ENCODE results near the gene ISL2. TPM values are rescaled to one million over a fixed set of nuclear protein-coding genes. Genes with fewer than 3 reads are reported as not detected.

ISL2 gene
- total and polyA plus RNA-seq, 5 experiments from 2014 or later, result not detected

GRCh38 chr15:76391309-76391708, 54.7 kb downstream of the ISL2 start:
- DNase-seq (no peak), ATAC-seq (no peak)
- H3K4me3 Mint-ChIP-seq, result no peak overlapping the region
- no peaks in the 10 kb centered on the region for H3K27me3 Mint-ChIP-seq
- no peaks in the 10 kb centered on the region for H3K9me3 Mint-ChIP-seq
- peaks cover 0 to 7% (median 0%) of the 10 kb centered on the region in 4 donors for H3K4me1 Mint-ChIP-seq
- POLR2A ChIA-PET, result no interaction called here
- peaks cover 15 to 41% (median 26%) of the 10 kb centered on the region in 3 donors for H3K36me3 Mint-ChIP-seq
- H3K27ac Mint-ChIP-seq, result peak overlapping the region in 1 of 10 donors; percentile 62

- Mint-ChIP-seq H3K9me3 (no peaks in the 10 kb centered on the region), H3K36me3 (peaks cover 10 to 36% (median 31%) of the 10 kb centered on the region in 3 donors), H3K4me3 (no peak overlapping the region), H3K27me3 (no peaks in the 10 kb centered on the region), H3K27ac (no peak overlapping the region), H3K4me1 (peaks cover 0 to 3% (median 0%) of the 10 kb centered on the region in 4 donors)
- POLR2A ChIA-PET, result no interaction called here
- DNase-seq, result no peak
- ATAC-seq, result no peak
Observed at GRCh38 chr15:76391847-76392246, 55.3 kb downstream of the ISL2 start.

Other genes with a start within 250 kb of the ISL2 start
- 10 to 100 TPM; 46.2 to 52.3 TPM for gene ETFA, start 25.3 kb upstream of the ISL2 start, total RNA-seq
- gene ETFA, start 25.3 kb upstream of the ISL2 start, polyA plus RNA-seq, result 100 to 1,000 TPM in 2 of 3 donors, 10 to 100 TPM in 1; 99.4 to 118 (median 109) TPM

All from naive thymus-derived CD8-positive, alpha-beta T cell (primary cell).